HL-60 (cell line): ENCODE data around the gene SOX8.

Experiments
- CTCF ChIP-seq: IDR thresholded peaks from one replicate; pipeline ENCODE4 v1.5.1; 2011; ENCODE audit warnings: low read length, control low read depth, inconsistent platforms; ENCODE audit not compliant: insufficient read depth
- POLR2AphosphoS5 ChIP-seq: IDR thresholded peaks from 2 replicates; pipeline ENCODE4 v1.6.1; 2012; ENCODE audit warnings: low read depth
- REST ChIP-seq: IDR thresholded peaks from 2 replicates; pipeline ENCODE4 v1.6.1; 2012; ENCODE audit warnings: low read depth; ENCODE audit not compliant: insufficient replicate concordance

GRCh38 chr16:934178-934577 is 47.4 kb upstream of the SOX8 start:
- TF ChIP-seq POLR2AphosphoS5 (no peak), CTCF (no peak), REST (no peak)
